ENCODE data around the gene OR10A4.
"Not testable (repeated sequence)": the region's sequence is repeated elsewhere in the genome, so short reads cannot be mapped to it uniquely, and the experiment has no call there.

OR10A4 gene, protein sequence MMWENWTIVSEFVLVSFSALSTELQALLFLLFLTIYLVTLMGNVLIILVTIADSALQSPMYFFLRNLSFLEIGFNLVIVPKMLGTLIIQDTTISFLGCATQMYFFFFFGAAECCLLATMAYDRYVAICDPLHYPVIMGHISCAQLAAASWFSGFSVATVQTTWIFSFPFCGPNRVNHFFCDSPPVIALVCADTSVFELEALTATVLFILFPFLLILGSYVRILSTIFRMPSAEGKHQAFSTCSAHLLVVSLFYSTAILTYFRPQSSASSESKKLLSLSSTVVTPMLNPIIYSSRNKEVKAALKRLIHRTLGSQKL
- 0 reads per million in 2 experiments for total RNA-seq

DNA sequence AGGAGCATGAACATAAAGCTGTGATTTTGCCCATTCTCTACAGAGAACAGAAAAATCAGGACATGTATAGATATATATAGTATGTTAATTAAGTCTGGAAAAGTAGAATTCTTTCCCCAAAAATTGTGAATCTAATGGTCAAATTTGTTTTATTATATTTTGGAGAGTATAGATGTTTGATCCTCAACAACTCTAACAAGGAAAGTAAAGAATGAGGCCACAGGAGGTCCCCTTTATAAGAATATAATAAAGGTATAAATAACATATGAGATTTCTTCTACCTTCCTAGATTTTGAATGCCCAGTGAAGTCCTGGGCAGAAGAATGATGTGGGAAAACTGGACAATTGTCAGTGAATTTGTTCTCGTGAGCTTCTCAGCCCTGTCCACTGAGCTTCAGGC lies at the start of gene OR10A4:
TSS of gene OR10A4 (plus strand) at position 301 of the 400 bp plus-strand sequence. CDS start at position 324, 23 bp downstream.
- no peak for DNase-seq (ENCODE audit: low read depth)

DNA sequence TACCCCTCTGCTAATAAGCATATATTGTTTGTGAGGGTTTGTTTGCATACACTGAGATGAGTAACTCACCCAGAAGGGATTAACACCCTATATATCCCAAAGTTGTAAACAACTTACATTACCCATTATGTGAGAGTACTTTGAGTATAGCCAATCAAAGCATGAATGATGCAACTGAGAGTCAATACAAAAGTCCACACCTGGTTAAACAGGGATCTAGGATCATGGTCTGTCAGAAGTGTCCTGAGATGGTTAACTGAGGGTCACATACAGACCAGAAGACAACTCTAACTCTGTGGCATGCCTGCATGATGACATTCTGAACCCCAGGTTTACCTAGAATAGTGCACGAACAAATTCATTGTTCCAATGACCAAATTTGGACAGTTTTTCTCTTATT lies 48.3 kb upstream of the OR10A4 start:
- DNase-seq (ENCODE audit: low read depth) = no peak

DNA sequence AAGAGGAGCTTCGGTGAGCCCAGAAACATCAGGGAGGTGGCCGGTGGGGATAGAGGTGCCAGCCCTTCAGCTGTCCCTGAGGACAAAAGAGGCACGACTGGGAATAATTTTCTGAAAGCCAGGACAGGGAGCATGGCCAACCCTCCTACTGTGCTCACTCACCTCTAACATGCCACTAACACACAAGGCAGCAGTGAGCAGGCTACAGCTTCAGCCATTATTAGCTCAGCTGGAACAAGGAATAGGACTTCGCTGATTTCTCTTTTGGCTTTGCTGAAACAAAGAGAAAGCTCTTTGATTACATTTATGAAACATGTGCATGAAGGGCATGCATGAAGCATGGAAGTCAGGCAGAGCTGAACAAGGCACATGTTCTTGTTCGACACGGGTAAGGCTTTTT lies 43.1 kb upstream of the OR10A4 start:
- DNase-seq (ENCODE audit: low read depth) = no peak

DNA sequence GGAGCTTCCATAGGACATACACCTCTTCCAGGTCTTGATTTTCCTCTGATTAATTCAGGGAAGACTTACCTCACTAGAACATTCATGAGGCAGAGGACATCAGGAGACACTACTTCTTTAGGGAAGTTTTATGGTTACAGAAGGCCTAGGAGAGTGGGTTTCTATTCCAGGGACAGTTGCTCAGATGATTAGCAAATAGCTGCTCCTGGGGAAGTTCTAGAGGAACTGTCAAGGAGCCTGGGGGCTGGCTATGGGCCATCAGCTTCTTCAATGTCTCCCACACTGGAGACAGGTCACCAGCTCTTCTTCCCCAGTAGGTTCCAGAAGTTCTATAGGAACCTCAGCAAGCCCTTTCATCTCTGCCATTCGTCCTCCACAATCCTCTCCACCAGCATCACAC lies 42.4 kb upstream of the OR10A4 start:
- no peak for DNase-seq (ENCODE audit: low read depth)

DNA sequence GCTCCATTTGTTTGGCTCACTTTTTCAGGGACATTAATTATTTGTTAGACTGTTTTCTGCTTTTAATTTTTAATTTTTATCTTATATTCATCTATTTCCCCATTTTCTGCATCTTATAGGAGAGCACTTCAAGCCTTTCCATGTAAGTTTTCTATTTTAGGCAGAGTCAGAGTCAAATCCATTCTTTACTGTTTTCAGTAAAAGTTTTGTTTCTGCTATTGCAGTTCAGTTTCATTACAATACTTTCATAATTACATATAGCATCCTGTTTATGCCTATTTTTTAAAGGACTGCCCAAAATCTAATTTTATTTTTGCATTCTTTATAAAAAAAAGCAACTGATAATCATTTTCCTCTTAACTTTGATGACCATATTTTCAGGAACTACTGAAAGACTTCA lies 34.7 kb upstream of the OR10A4 start:
- DNase-seq (ENCODE audit: low read depth) = no peak

DNA sequence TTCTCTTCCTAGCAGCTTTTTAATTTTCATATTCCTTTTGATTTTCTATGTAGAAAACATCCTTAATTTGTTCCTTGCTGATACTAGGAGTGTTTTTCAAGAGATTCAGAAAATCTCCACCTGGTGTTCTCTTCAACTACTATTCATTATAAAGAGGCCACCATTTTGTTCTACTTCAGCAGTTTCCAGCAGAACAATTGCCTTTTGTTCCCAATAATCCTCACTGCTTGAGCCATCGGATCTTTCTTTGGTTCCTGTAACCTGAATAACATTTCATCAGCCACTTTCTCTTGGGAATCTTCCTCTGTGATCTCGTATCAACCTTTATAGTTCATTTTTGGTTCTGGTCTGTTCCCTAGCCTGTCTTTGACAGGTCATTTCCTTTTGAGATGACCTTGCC lies 32.8 kb upstream of the OR10A4 start:
- DNase-seq (ENCODE audit: low read depth) = no peak

DNA sequence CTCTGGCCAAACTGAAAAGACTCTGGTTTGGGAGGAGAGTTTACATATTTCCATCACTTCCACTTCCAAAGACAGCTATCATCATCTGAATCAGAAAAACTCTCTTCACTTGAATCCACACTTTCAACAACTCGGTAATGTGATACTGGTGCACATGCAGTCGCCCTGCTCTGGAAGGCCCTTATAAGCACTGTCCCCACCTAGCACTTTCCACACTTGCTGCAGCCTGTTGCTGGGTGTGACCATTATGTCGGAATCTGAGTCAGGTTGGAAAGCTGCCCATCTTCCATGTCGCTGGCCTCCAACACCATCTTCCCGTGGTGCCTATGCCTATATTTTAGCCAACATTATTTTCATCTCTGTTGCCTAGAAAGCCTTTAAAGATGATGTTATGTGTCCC lies 32.1 kb upstream of the OR10A4 start:
- no peak for DNase-seq (ENCODE audit: low read depth)

DNA sequence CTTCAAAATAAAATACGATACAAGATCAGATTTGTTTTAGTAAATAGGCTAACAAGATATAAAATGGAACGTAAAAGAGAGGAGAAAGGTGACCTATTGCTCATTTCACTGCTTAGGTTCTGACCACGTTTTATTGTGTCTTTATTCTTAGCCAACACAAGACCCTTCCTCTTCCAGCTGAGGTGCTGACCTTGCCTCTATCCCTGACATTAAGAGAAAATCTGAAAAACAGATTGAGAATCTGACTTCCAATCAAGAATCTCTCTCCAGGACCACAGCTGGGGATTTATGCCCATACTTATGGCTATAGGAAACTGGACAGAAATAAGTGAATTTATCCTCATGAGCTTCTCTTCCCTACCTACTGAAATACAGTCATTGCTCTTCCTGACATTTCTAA lies 31.0 kb upstream of the OR10A4 start, which contains the start of gene OR10A5:
TSS of gene OR10A5 (plus strand) at position 301 of the 400 bp plus-strand sequence. CDS start at position 301, 0 bp downstream.
- no peak for DNase-seq (ENCODE audit: low read depth)

DNA sequence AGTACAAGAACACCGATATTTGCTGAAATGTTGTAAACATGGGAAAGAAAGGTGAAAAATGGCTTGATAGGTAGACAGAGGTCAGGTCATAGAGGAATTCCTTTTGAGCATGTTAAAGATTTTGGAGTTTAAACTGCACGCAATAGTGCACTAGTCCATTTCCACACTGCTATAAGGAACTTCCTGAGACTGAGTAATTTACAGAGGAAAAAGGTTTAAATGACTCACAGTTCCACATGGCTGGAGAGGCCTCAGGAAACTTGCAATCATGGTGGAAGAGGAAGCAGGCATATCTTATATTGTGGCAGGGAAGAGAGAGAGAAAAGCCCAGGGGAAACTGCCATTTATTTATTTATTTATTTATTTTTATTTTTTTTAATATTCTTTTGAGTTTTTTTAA lies 25.9 kb upstream of the OR10A4 start:
- no peak for DNase-seq (ENCODE audit: low read depth)

DNA sequence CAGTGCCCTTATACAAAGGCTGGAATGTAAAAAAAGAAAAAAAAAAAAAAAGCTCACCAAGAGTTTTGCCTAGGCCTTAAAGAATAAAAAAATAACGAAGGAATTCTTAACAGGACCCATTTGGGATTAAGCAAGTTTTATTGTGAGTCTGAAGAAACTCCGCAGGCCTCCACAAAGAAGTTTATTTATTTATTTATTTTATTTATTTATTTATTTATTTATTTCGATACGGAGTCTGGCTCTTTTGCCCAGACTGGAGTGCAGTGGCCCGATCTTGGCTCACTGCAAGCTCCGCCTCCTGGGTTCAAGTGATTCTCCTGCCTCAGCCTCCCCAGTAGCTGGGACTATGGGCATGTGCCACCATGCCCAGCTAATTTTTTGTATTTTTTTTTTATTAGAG lies 21.6 kb upstream of the OR10A4 start:
- not testable (repeated sequence) for DNase-seq (ENCODE audit: low read depth)

DNA sequence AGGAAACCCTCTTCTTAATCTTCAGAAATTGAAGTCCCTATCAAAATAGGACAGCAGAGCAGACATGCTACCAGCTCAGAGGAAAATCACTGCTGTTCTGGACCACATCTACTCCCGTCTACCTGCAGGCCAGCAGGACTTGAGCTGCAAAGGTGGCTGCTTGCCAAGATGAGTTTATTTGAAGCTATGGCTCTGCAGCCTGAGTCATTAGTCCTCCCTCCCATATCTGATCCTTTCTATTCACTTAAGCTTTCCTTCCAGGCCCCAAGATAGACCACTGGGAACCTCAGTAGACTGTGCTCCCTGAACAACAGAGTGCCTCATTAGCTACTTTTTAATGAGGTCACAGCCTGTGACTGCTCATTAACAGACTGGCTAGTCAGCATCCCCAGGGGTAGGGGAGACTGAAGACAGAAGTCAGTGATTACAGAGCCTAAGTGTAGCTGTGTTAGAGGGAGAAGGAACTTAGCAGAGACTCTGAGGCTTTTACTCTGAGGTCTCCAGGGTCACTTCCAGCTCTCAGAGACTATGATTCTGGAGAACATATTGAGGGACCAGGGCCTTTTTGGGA lies 20.4 kb upstream of the OR10A4 start:
- DNase-seq (ENCODE audit: low read depth) = no peak

DNA sequence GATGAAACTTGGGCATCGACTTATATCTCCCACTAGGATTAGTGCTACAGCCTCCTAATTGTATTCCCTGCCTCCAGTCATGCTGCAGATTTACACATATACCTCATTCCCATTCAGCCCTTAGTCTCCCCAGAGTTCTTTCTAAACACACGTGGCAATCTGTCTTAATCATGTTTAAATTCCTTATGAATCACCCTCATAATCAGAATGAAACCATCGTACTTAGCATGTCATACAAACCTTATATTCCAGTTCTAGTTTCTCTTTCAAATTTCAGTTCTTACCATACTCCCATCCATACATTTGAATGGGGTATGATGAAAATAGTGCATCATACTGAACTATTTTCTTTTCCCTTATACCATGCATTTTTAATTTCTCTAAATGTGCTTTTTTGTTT lies 19.6 kb upstream of the OR10A4 start:
- DNase-seq (ENCODE audit: low read depth) = no peak

DNA sequence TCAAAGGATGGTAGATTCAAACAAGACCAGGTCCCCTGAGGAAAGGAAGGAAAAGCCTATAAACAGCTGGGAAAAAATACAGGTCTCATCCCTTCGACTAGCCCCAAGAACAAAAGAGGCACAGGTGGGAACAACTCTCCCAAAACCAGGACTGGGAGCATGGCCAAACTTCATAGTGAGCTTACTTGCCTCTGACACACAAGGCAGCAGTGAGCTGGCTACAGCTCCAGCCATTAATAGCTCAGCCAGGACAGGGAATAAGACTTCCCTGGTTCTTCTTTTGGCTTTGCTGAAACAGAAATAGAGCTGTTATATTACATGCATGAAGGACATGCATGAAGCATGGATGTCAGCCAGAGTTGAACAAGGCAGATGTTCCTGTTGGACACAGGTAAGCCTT lies 13.5 kb upstream of the OR10A4 start, which contains the start of gene OR10A2:
TSS of gene OR10A2 (plus strand) at position 97 of the 400 bp plus-strand sequence. CDS start 6,698 bp downstream, outside the sequence.
- no peak for DNase-seq (ENCODE audit: low read depth)

DNA sequence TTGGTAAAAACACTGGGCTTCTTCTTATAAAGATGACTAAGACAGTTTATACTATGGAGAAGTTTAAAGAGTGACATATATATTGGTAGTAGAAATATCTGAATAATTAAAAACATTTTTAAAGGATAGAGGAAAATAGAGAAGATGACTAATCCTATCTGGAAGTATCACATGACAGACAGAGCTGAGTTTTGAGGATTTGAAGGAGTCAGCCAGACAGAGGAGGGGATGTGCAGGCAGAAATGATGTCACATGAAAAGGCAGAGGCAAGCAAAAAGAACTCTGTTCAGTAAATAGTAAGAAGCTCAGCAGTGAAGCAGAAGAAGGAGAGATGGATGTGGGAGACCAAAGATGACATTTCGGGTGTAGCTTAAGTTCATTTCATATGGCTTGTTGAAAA lies 12.0 kb upstream of the OR10A4 start:
- DNase-seq (ENCODE audit: low read depth) = no peak

DNA sequence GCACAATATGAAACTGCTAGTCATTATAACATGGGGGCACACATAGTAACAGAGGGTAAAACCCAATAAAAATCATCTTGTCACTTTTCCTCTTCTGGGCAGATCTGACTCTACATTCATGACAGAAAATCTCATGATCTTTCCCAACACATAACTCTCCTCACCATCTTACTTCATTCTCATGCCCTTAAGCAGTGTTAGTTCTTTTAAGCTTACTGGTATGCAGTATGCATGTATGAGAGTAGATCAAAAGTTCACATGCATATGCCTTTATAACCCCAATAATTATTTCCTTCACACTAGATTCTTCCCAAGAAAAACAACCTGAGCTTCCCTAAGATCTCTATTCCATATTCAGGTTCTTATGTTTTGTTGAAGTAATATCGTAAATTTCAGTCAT lies 5.1 kb upstream of the OR10A4 start:
- DNase-seq (ENCODE audit: low read depth) = no peak

DNA sequence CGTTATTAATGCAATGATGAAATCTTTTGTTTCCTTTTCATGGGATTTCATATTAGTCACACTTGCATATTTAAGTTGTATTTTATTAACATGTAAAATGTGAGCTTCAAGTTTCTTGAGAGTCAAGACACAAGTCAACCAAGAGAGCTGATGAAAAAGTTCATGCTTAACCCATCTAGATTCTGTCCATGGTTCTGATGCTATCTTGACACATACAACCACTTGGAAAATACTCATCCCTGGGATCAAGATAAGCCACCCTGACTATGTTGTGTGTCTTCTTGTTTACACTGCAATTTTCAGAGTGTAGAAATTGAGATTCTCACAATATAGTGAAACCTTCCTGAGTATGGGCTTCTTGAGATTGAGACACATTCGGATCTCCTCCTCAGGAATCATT lies 664 bp upstream of the OR10A4 start:
- DNase-seq (ENCODE audit: low read depth) = no peak

DNA sequence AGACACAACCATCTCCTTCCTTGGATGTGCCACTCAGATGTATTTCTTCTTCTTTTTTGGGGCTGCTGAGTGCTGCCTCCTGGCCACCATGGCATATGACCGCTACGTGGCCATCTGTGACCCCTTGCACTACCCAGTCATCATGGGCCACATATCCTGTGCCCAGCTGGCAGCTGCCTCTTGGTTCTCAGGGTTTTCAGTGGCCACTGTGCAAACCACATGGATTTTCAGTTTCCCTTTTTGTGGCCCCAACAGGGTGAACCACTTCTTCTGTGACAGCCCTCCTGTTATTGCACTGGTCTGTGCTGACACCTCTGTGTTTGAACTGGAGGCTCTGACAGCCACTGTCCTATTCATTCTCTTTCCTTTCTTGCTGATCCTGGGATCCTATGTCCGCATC lies 489 bp downstream of the OR10A4 start:
- DNase-seq (ENCODE audit: low read depth) = no peak

DNA sequence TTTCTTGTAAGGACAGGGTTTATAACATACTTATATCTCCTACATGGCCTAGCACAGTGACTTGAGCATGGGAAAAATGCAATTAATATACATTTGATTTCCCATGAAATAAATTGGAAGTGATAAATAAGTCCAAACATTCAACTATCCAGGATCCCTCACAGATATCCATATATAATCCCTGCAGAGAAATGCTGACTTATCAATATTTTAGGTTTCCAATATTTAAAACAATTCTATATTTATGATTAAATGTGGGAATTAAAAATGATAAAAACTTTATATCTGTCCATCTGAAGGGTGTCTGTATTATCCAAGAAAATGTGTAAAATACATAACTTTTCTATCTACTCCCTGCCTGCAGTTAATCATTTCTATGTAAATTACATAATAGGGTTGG lies 6.3 kb downstream of the OR10A4 start:
- DNase-seq (ENCODE audit: low read depth) = no peak

DNA sequence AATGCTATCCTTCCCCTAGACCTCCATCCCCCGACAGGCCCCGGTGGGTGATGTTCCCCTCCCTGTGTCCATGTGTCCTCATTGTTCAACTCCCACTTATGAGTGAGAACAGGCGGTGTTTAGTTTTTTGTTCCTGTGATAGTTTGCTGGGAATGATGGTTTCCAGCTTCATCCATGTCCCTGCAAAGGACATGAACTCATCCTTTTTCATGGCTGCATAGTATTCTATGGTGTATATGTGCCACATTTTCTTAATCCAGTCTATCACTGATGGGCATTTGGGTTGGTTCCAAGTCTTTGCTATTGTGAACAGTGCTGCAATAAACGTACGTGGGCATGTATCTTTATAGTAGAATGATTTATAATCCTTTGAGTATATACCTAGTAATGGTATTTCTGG lies 11.3 kb downstream of the OR10A4 start:
- not testable (repeated sequence) for DNase-seq (ENCODE audit: low read depth)

DNA sequence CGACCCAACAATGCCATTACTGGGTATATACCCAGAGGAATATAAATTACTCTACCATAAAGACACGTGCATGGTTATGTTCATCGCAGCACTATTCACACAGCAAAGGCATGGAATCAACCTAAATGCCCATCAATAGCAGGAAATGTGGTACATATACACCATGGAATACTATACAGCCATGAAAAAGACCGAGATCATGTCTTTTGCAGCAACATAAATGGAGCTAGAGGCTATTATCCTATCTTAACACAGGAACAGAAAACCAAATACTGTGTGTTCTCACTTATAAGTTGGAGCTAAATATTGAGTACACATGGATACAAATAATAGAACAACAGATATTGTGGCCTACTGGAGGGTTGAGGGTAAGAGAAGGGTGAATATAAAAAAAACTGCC lies 12.4 kb downstream of the OR10A4 start:
- no peak for DNase-seq (ENCODE audit: low read depth)

DNA sequence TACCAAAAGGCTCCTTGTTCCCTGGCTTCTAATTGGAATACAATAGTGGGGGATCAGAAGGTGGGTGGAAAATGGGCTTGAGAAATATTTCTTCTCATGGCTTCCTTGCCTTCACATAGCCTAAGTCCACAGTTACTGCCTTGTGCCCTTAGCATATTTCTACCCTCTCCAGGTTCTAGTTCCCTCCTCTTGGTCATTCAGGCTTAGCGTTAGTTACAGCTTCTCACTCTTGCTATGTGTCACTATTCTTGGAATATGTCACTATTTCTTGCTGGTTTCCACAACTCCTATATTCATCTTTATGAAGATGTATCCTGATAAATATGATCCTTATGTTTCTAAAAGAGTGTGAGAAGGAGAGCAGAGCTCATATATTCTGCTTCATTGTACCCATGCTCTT lies 13.4 kb downstream of the OR10A4 start:
- DNase-seq (ENCODE audit: low read depth) = no peak

DNA sequence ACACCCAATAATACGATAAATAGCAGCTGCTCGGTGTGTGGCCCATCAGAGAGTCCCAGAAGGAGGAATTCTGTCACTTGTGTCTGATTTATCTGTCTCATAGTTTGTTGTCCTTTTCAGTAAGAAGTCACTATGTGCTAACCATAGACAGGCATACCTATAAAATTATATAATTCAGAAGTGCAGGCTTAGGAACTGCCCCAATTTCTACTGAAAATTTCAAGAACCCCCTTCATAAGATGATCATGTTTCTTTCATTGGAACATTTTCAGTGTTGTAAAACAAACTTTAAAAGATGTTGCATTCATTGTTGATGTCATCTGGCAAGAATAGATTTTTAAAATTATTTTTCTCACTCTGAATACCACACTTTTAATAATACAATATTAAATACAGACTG lies 16.0 kb downstream of the OR10A4 start, which contains the start of gene OR2D2:
TSS of gene OR2D2 (minus strand) at position 101 of the 400 bp plus-strand sequence. CDS start at position 101, 0 bp downstream.
- no peak for DNase-seq (ENCODE audit: low read depth)

DNA sequence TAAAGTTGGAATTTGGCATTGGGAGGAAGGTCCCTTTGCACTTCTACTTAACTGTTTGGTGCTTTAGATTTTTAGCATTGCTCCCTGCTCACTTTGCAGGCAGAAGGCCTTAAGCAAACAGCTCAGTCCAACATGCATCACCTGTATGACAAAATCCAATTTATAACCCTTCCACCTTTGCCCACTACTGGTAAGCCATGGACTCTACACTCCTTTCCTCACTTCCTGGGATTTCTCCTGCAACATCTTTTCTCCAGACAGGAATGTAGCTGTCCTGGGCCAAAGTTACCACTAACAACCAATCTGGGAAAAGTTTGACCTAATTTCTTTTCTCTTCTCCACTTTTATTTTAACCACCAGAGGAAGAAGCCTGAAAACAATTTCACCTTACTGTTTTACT lies 17.7 kb downstream of the OR10A4 start:
- no peak for DNase-seq (ENCODE audit: low read depth)

DNA sequence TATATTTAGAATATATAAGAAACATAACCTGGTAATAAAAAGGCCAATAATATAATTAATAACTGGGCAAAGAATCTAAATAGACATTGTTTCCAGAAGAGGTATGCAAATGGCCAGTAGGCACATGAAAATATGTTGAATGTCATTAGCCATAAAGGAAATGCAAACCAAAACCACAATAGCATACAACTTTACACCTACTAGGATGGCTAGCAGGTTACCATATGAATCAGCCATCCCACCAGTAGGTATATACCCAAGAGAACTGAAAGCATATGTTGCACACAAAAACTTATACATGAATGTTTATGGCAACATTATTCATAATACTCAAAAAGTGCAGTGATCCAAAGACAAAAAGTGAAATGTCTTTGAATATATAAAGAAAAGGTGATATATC lies 18.6 kb downstream of the OR10A4 start:
- DNase-seq (ENCODE audit: low read depth) = no peak
